Lower leg skin (tissue), 4 donors: ENCODE results near the gene DRD3. TPM values are rescaled to one million over a fixed set of nuclear protein-coding genes. Genes with fewer than 3 reads are reported as not detected.

Source experiments
- DNase-seq, 2 donors: peaks; one replicate each; pipeline ENCODE4 v3.0.0-alpha.2; 2019; ENCODE audit warnings: low spot score in 2 of 2
- H3K4me3 ChIP-seq: fragments of 200-600 bp; sonication (generic); 2 replicates; pipeline ENCODE4 v1.5.1; 2017; ENCODE audit warnings: mild to moderate bottlenecking, low read depth; ENCODE audit not compliant: poor library complexity, severe bottlenecking
- POLR2A ChIP-seq, 2 donors: fragments of 450-650 bp; IDR thresholded peaks; one replicate each; pipeline ENCODE4 v1.6.1; 2016 to 2017; ENCODE audit warnings: antibody characterized with exemption in 2 of 2, mild to moderate bottlenecking in 1 of 2, moderate library complexity in 1 of 2
- WGBS, 2 donors: methylation state at CpG; one replicate each; pipeline ENCODE4 v1.1.5; 2018; 5-methylcytosine and 5-hydroxymethylcytosine counted together
- intact Hi-C: fragments of 100-400 bp; cut with DNase I; formaldehyde crosslinking; loops from one replicate; pipeline ENCODE4 v1.15.0; 2023; ENCODE audit warnings: low total_unique reads
- total RNA-seq, 4 donors: library from RNA; depleted of rRNA; stranded (reverse); fragments of >200 nt; gene quantifications; one replicate each; pipeline ENCODE4 v1.1.0, GENCODE V29; 2016
- TF ChIP-seq, protein P1 (sequence below), 3 donors: fragments of 450-650 bp; IDR thresholded peaks; one replicate each; pipeline ENCODE4 v1.5.1; 2016; ENCODE audit warnings: antibody characterized with exemption in 3 of 3, mild to moderate bottlenecking in 3 of 3, moderate library complexity in 2 of 3

DRD3 gene
- total RNA-seq, 4 donors from 2014 or later: not detected

DNA sequence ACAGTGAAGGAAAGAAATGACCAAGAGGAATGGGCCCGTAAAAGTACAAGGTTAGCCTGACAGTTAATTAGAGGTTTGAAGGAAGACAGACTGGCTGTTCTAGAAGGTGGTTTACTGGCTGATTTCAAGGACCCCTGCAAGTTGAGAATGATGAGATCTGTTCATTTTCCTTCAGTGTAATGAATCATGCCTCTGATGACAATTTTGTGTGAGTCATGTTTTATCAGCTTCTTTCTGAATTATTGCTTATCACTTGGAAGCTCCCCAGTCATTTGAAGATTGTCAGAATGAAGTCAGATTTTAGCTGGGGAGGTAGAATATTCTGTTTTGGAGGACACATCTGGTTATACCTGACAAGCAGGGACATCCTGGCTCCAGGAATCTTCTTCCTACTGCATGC, 50.6 kb downstream of the DRD3 start:
- 67 to 70% methylated on average over 1 of the region's 1 CpG for whole genome bisulfite sequencing, 2 donors
- no peak for DNase-seq
- intact Hi-C loops: no loop called here

DNA sequence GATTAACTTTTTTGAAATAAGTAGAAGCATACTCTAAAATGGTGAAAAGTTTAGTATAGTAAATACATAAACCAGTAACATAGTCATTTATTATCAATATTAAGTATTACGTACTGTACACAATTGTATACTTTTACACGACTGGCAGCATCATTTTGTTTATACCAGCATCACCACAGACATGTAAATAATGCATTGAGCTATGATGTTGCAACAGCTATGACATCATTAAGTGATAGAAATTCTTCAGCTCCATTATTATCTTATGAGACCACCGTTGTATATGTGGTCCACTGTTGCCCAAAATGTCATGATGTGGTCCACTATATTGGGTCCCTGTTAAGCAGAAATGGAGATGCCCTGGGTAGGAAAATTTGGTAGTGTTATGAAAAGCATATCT, 51.3 kb downstream of the DRD3 start:
- DNase-seq: no peak
- TF ChIP-seq, protein P1, sequence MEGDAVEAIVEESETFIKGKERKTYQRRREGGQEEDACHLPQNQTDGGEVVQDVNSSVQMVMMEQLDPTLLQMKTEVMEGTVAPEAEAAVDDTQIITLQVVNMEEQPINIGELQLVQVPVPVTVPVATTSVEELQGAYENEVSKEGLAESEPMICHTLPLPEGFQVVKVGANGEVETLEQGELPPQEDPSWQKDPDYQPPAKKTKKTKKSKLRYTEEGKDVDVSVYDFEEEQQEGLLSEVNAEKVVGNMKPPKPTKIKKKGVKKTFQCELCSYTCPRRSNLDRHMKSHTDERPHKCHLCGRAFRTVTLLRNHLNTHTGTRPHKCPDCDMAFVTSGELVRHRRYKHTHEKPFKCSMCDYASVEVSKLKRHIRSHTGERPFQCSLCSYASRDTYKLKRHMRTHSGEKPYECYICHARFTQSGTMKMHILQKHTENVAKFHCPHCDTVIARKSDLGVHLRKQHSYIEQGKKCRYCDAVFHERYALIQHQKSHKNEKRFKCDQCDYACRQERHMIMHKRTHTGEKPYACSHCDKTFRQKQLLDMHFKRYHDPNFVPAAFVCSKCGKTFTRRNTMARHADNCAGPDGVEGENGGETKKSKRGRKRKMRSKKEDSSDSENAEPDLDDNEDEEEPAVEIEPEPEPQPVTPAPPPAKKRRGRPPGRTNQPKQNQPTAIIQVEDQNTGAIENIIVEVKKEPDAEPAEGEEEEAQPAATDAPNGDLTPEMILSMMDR (IDR thresholded peaks at IDR 0.05): no peak
- TF ChIP-seq POLR2A (IDR thresholded peaks at IDR 0.05): no peak
- intact Hi-C loops: no loop called here
- 87 to 90% methylated on average over 3 of the region's 3 CpGs for WGBS, 2 donors
- no peak overlapping the region for H3K4me3 ChIP-seq

More for the DNA sequence above, 50.6 kb downstream of the DRD3 start:
- H3K4me3 ChIP-seq: no peak overlapping the region
- TF ChIP-seq POLR2A (IDR thresholded peaks at IDR 0.05): no peak
- TF ChIP-seq, protein P1 (IDR thresholded peaks at IDR 0.05): no peak

DNA sequence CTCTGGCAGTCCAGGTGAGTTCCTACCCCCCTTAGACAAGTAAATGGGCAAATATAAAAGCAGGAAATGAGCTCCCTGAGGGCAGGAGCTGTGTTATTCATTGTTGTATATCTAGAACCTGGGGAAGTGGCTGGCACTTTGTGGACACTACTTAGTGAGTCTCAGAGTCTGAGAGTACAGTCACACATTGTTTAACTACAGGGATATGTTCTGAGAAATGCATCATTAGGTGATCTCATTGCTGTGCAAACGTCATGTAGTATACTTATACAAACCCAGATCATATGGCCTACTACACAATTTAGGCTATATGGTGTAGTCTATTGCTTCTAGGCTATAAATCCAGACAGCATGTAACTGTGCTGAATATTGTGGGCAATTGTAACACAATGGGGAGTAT, 52.4 kb downstream of the DRD3 start:
- intact Hi-C loops: no loop called here
- TF ChIP-seq POLR2A (IDR thresholded peaks at IDR 0.05): no peak
- TF ChIP-seq, protein P1 (IDR thresholded peaks at IDR 0.05): no peak
- 58 to 79% methylated on average over 1 of the region's 1 CpG for WGBS, 2 donors
- no peak overlapping the region for H3K4me3 ChIP-seq
- DNase-seq: no peak

DNA sequence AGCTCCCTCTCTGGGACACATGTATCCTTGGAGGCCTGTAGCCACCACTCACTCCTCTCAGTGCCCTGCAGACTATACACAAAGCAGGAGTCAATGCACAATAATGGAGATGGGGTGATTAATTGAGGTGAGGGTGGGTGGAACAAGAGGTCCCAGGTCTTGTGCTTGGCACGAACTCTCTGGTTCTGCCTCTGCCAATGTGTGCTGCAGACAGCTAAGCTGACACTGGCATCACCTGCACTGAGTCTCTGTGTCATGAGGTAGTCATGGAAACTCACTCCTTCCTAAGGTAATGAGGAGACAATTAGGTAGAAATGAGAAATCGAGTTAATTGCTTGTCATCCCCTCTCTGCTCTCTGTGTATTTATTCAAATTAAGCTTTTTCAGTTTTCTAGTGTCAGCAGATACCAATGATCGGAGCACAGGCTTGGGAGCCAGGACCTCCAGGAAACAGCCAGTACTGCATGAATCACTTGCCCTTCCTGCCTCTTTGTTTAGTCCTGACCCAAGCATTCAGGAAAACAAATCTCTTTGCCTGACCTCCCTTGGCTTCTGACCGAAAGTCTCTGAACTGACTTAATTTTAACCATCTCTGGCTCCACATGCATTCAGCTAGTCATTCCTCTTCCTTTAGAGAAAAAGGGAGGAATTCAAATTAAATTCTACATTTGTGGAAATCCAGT, 56.7 kb downstream of the DRD3 start:
- no peak overlapping the region for H3K4me3 ChIP-seq
- whole genome bisulfite sequencing, 2 donors: 51 to 53% methylated on average over 4 of the region's 4 CpGs
- no peak for DNase-seq
- no peak for TF ChIP-seq POLR2A (IDR thresholded peaks at IDR 0.05)
- TF ChIP-seq, protein P1 (IDR thresholded peaks at IDR 0.05): no peak
- intact Hi-C loops: no loop called here

DNA sequence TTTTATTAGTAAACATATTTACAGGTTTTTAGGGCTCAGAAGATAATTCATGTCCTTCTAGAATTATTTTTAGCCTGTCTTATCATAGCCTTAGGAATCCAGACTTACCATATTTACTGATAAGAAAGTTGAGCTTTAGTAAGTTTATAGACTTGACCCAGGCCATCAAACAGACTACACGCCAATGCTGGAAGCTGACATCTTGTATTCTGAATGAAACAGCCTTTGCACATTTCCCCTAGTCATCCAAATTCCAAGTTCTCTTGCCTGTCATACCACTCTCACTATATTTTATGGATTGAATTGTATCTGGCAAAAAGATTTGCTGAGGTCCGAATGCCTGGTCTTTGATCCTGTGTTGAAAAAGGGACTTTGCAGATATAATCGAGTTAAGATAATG, 58.6 kb downstream of the DRD3 start:
- intact Hi-C loops: no loop called here
- DNase-seq: no peak
- no peak for TF ChIP-seq POLR2A (IDR thresholded peaks at IDR 0.05)
- TF ChIP-seq, protein P1 (IDR thresholded peaks at IDR 0.05): no peak
- WGBS, 2 donors: 88 to 90% methylated on average over 3 of the region's 3 CpGs
- H3K4me3 ChIP-seq: no peak overlapping the region

DNA sequence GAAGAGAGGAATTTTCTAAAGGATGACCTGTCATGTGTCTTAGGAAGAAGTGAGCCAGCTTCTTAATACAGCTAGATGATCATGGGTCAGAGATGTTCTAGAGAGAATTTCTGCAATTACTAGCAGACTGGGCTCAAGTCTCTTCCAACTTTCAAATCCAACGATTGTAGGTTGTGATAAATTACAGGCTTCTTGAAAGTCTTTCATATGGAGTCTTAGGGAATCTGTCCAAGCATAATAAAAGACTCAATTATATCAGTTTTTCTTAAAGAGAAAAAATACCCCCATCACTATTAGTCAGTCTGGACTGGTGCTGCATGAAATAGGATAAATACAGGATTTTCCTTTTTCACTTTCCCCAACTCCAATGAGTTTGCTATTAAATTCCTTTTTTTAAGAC, 59.1 kb downstream of the DRD3 start:
- TF ChIP-seq POLR2A (IDR thresholded peaks at IDR 0.05): no peak
- TF ChIP-seq, protein P1 (IDR thresholded peaks at IDR 0.05): no peak
- no peak for DNase-seq
- no peak overlapping the region for H3K4me3 ChIP-seq
- intact Hi-C loops: no loop called here
- 25 to 46% methylated on average over 1 of the region's 1 CpG for WGBS, 2 donors
